WERI-Rb-1 (cell line): ENCODE measurements around the gene NRG3.
A peak's percentile ranks its signal among the peaks of the same experiment; 100 is the strongest.

Experiments used
- DNase-seq: peaks from one replicate; pipeline ENCODE4 v3.0.0-alpha.2; 2020
- H3K27ac ChIP-seq: fragments of 250-450 bp; sonication (Bioruptor Pico); 2 replicates; pipeline ENCODE4 v1.5.1; 2020; ENCODE audit warnings: mild to moderate bottlenecking, moderate library complexity
- H3K27me3 ChIP-seq: fragments of 250-450 bp; sonication (Bioruptor Pico); 2 replicates; pipeline ENCODE4 v1.5.1; 2021; ENCODE audit warnings: mild to moderate bottlenecking, low read depth, moderate library complexity; ENCODE audit not compliant: insufficient read depth, severe bottlenecking
- H3K36me3 ChIP-seq: fragments of 250-450 bp; sonication (Bioruptor Pico); 2 replicates; pipeline ENCODE4 v1.5.1; 2020; ENCODE audit warnings: mild to moderate bottlenecking, moderate library complexity
- H3K4me3 ChIP-seq: 2 replicates; pipeline ENCODE4 v1.5.1; 2011; ENCODE audit warnings: low read depth, mild to moderate bottlenecking, control low read depth, low read length
- H3K9me3 ChIP-seq: fragments of 250-450 bp; sonication (Bioruptor Pico); 2 replicates; pipeline ENCODE4 v1.5.1; 2021; ENCODE audit warnings: mild to moderate bottlenecking, moderate library complexity; ENCODE audit not compliant: severe bottlenecking
- TF ChIP-seq, protein P1 (sequence below): IDR thresholded peaks from 2 replicates; pipeline ENCODE4 v1.5.1; 2011; ENCODE audit warnings: low read depth, mild to moderate bottlenecking, control low read depth, inconsistent platforms, low read length

The NRG3 gene

DNA sequence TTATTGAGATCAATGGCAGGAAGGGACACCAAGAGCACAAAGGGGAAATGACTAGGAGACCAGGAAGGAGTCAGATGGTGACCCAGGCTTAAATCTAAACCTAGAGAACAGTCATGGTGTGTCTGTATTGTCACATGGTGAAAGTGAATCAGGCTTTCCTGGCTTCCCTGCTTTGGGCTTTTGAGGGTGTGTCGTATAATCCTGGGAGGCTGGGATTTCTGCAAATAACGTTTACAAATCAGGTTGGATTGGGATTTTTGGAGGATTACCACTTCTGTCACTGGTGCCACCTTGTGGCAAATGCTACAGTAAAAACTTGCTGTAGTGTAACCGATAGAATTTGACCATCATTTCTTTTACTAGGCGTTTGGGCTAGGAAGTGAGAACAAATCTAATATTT lies 502.6 kb downstream of the NRG3 start:
- no peak overlapping the region for H3K27ac ChIP-seq
- H3K27me3 ChIP-seq = no peaks in the 10 kb centered on the region
- DNase-seq = no peak
- H3K4me3 ChIP-seq = no peak overlapping the region
- H3K9me3 ChIP-seq = no peaks in the 10 kb centered on the region
- no peaks in the 10 kb centered on the region for H3K36me3 ChIP-seq
- TF ChIP-seq, protein P1, sequence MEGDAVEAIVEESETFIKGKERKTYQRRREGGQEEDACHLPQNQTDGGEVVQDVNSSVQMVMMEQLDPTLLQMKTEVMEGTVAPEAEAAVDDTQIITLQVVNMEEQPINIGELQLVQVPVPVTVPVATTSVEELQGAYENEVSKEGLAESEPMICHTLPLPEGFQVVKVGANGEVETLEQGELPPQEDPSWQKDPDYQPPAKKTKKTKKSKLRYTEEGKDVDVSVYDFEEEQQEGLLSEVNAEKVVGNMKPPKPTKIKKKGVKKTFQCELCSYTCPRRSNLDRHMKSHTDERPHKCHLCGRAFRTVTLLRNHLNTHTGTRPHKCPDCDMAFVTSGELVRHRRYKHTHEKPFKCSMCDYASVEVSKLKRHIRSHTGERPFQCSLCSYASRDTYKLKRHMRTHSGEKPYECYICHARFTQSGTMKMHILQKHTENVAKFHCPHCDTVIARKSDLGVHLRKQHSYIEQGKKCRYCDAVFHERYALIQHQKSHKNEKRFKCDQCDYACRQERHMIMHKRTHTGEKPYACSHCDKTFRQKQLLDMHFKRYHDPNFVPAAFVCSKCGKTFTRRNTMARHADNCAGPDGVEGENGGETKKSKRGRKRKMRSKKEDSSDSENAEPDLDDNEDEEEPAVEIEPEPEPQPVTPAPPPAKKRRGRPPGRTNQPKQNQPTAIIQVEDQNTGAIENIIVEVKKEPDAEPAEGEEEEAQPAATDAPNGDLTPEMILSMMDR = peak; percentile 30; the same call in 1 of the 2 replicates

DNA sequence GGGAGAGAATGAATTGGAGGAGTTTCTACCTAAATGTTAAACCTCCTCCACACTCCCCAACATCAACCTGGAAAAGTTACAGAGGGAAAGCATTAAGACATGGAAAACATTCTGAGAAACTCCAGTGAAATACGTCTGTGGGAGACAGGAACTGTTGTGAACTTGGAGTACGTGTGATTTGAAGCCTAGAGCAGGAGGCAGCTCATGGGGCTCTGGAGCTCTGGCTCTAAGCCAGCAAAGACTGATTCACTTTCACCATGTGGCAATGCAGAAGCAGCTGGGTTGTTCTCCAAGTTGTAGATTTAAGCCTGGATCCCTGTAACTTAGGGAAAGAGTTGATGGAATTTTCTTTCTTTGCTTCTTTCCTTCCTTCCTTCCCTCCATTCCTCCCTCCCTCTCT lies 503.2 kb downstream of the NRG3 start:
- TF ChIP-seq, protein P1 = no peak
- no peak for DNase-seq
- Histone ChIP-seq H3K4me3 (no peak overlapping the region), H3K36me3 (no peaks in the 10 kb centered on the region), H3K9me3 (no peaks in the 10 kb centered on the region), H3K27ac (no peak overlapping the region), H3K27me3 (no peaks in the 10 kb centered on the region)

DNA sequence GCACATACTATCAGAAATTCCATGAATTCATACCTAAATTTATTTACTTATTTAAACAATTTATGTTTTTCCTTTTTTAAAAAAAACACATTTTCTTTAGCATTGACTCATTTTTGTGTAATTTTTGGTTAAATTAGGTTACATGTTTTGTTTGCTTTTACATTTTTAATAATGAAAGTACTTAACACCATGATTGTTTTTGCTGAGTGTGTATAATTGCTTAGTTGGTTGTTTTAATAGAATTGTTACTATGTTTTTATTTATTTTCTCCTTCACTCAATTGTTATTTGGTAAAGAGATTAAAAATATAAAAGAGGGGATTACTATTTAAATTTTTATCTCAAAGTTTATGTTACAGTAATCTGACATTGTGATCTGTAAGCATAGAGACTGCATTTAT lies 508.4 kb downstream of the NRG3 start:
- DNase-seq = no peak
- Histone ChIP-seq H3K27ac (no peak overlapping the region), H3K9me3 (peaks cover 2% of the 10 kb centered on the region), H3K27me3 (no peaks in the 10 kb centered on the region), H3K36me3 (no peaks in the 10 kb centered on the region), H3K4me3 (no peak overlapping the region)
- TF ChIP-seq, protein P1 = no peak

DNA sequence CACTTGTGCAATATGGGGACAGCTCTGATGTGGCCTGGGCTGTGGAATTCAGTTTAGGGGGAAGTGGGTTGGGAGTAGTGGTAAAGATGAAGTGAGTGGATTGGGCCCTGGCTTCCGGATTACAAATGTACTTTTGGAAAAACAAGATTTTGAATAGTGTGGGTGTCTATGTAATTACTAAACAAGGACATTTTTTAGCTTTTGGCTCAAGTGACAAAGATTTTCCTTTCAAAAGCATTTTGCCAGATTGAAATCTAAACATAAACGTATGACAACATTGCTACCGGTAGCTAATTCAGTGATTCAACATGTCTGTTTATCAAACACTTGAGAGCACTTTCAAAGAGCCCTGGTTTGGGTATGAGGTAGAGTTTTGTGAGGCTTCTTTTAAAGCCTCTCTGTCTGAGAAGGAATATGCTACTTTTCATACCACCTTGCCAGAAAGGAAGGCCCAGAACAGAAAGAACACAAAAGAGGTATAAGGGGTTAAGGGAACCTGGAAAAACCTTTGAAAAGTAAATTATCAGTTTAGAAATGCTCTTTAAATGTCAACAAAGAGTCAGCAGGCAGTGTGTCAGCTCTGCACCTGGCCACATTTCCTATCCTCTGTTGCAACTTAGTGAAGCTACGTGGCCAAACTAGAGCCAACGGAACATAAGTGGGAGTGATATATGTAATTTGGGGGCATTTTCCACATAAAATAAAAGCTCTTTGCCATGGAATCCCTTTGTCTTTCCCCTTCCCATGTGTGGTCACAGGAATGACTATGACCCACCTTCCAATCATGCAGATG lies 516.1 kb downstream of the NRG3 start:
- TF ChIP-seq, protein P1 = no peak
- Histone ChIP-seq H3K9me3 (no peaks in the 10 kb centered on the region), H3K36me3 (no peaks in the 10 kb centered on the region), H3K27me3 (no peaks in the 10 kb centered on the region), H3K27ac (no peak overlapping the region), H3K4me3 (no peak overlapping the region)
- DNase-seq = no peak

DNA sequence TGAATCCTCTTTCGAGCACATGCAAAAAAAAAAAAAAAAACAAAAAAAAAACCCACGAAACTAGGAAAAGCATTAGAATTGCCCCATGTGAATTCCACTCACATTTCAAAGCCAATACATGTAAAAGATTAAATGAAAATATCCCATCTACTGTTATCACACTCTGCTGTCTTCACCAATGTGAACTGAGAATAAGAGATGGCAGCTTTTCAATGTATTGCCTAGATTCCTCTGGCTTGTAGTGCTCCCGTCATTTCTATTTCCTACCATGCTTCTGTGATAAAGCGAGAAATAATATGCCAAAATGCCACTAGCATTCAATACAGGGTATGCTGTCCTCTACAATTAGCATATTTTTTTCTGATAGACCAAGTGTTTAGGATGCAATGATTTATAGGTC lies 517.0 kb downstream of the NRG3 start:
- H3K27ac ChIP-seq = no peak overlapping the region
- no peaks in the 10 kb centered on the region for H3K9me3 ChIP-seq
- no peak for DNase-seq
- no peak overlapping the region for H3K4me3 ChIP-seq
- no peaks in the 10 kb centered on the region for H3K36me3 ChIP-seq
- TF ChIP-seq, protein P1 = no peak
- no peaks in the 10 kb centered on the region for H3K27me3 ChIP-seq

DNA sequence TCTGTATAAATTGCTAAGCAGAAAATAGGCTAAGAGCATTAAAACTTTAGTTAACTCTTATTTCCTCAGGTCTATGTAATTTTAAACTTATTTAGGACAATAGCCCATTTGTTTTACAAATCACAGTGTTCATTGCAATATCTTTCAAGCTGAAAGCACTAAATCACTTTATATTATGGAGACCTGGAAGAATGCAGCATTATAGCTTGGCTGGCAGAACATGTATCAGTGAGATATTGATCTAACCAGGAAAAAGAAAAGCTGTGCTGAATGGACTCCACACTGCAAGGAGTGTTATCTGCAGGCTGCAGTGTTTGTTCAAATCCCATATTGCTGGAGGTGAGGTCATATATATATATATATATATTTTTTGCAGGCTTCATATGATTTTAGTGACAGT lies 517.5 kb downstream of the NRG3 start:
- Histone ChIP-seq H3K4me3 (no peak overlapping the region), H3K36me3 (no peaks in the 10 kb centered on the region), H3K27me3 (no peaks in the 10 kb centered on the region), H3K9me3 (no peaks in the 10 kb centered on the region), H3K27ac (no peak overlapping the region)
- DNase-seq = no peak
- TF ChIP-seq, protein P1 = no peak
